NB4 (cell line): ENCODE results near the gene ADGRL2.

Experiments
- CTCF ChIP-seq: IDR thresholded peaks from one replicate; pipeline ENCODE4 v1.5.1; 2012; ENCODE audit warnings: low read depth, low read length
- MAX ChIP-seq: IDR thresholded peaks from 2 replicates; pipeline ENCODE4 v1.6.1; 2011; ENCODE audit warnings: low read depth, low read length
- POLR2A ChIP-seq: IDR thresholded peaks from 2 replicates; pipeline ENCODE4 v1.6.1; 2011; ENCODE audit warnings: mild to moderate bottlenecking; ENCODE audit not compliant: insufficient read length; ENCODE audit errors: extremely low read depth

DNA sequence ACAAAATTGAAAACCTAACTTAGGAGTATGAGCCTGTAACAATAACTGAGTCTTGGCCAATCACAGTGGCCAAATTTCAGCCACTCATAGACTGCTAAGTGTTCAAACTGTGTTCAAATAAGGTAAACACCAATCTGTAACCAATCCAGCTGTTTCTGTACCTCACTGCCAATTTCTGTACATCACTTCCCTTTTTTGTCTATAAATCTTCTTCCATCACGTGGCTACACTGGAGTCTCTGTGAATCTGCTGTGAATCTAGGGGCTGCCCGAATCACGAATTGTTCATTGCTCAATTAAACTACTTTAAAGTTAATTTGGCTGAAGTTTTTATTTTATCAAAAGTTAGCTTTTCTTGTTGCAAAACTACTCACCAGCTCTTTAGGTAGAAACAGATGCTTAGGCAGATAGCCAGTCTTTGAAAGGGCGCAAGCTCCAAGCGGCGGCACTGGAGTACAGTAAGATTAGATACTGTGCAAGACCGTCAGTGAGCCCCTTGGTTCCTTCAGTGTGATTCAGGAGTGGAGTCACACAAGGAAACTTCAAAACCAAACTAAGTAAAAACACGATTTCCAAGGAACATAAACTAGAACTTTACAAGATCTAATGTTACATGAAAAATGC is 43.2 kb upstream of the ADGRL2 start:
- no peak for TF ChIP-seq CTCF
- no peak for TF ChIP-seq MAX
- no peak for TF ChIP-seq POLR2A
